Activated CD8-positive, alpha-beta T cell treated with anti-CD3 and anti-CD28 coated beads for 36 hours (primary cell): ENCODE data around the gene PTPRK. TPM values are rescaled to one million over a fixed set of nuclear protein-coding genes. Genes with fewer than 3 reads are reported as not detected.

ENCODE experiments used
- ATAC-seq: fragments of 200-7000 bp; cut with Tn5 transposase; one replicate; pipeline ENCODE4 v1.10.0; 2021; ENCODE audit warnings: mild to moderate bottlenecking, moderate library complexity
- CTCF ChIA-PET: fragments of 350-600 bp; sonication (Branson Sonifier 250); formaldehyde crosslinking; loops from one replicate; lab custom pipeline; 2021; ENCODE audit warnings: antibody characterized with exemption; lab: Charles Lee
- POLR2A ChIA-PET: fragments of 350-600 bp; sonication (Branson Sonifier 250); formaldehyde crosslinking; loops from one replicate; lab custom pipeline; 2021; ENCODE audit warnings: antibody characterized with exemption; lab: Charles Lee
- DNase-seq: peaks from one replicate; pipeline ENCODE4 v3.0.0-alpha.2; 2020
- H3K27ac Mint-ChIP-seq: one replicate; pipeline ENCODE4 v1.8.0; 2021; ENCODE audit warnings: mild to moderate bottlenecking, mixed read lengths
- H3K27me3 Mint-ChIP-seq: one replicate; pipeline ENCODE4 v1.8.0; 2021; ENCODE audit warnings: mixed read lengths
- H3K36me3 Mint-ChIP-seq: one replicate; pipeline ENCODE4 v1.8.0; 2021; ENCODE audit warnings: low read depth, mixed read lengths
- H3K4me1 Mint-ChIP-seq: one replicate; pipeline ENCODE4 v1.8.0; 2021; ENCODE audit warnings: low read depth, mixed read lengths
- H3K4me3 Mint-ChIP-seq: one replicate; pipeline ENCODE4 v1.8.0; 2021; ENCODE audit warnings: mild to moderate bottlenecking, moderate library complexity, mixed read lengths
- H3K9me3 Mint-ChIP-seq: one replicate; pipeline ENCODE4 v1.8.0; 2021; ENCODE audit warnings: mixed read lengths
- intact Hi-C: fragments of 100-400 bp; cut with micrococcal nuclease; formaldehyde crosslinking; loops from one replicate; pipeline ENCODE4 v1.10.0; 2022
- total RNA-seq, 2 experiments: library from RNA; stranded (reverse); gene quantifications; one replicate each; pipeline ENCODE4 v1.2.3, GENCODE V29; 2021
- TF ChIP-seq, protein P1 (sequence below): fragments of 200-600 bp; IDR thresholded peaks from one replicate; pipeline ENCODE4 v1.8.0; 2022; ENCODE audit warnings: antibody characterized with exemption, mild to moderate bottlenecking

PTPRK gene
- total RNA-seq, 2 experiments from 2014 or later, result 7.7 to 8.9 TPM

DNA sequence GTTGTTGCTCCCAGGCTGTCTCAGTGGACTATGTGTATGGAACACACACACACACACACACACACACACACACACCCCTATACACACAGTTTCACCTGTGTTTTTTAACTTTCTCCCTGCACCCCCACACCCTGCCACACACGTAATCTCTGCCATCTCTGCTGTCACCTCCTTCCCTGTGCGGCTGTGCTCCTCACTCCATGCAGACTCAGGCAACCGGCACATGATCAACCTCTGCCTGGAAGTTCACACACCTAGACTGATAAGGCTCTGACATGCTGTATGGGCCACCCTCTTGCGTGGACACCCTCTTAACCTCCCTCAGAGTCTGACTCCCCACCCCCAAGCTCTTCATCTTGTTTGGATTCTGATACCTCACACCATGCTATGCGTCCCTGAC lies 467.3 kb downstream of the PTPRK start:
- no peak for ATAC-seq
- H3K27me3 Mint-ChIP-seq, result no peaks in the 10 kb centered on the region
- no peak for DNase-seq
- no peaks in the 10 kb centered on the region for H3K9me3 Mint-ChIP-seq
- intact Hi-C loops, result no loop called here
- H3K27ac Mint-ChIP-seq, result no peak overlapping the region
- no peak overlapping the region for H3K4me3 Mint-ChIP-seq
- peaks cover 18% of the 10 kb centered on the region for H3K36me3 Mint-ChIP-seq
- TF ChIP-seq, protein P1, sequence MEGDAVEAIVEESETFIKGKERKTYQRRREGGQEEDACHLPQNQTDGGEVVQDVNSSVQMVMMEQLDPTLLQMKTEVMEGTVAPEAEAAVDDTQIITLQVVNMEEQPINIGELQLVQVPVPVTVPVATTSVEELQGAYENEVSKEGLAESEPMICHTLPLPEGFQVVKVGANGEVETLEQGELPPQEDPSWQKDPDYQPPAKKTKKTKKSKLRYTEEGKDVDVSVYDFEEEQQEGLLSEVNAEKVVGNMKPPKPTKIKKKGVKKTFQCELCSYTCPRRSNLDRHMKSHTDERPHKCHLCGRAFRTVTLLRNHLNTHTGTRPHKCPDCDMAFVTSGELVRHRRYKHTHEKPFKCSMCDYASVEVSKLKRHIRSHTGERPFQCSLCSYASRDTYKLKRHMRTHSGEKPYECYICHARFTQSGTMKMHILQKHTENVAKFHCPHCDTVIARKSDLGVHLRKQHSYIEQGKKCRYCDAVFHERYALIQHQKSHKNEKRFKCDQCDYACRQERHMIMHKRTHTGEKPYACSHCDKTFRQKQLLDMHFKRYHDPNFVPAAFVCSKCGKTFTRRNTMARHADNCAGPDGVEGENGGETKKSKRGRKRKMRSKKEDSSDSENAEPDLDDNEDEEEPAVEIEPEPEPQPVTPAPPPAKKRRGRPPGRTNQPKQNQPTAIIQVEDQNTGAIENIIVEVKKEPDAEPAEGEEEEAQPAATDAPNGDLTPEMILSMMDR, result no peak
- peaks cover 2% of the 10 kb centered on the region for H3K4me1 Mint-ChIP-seq
- ChIA-PET CTCF (interaction anchor here (1.3 kb wide), 1 partner anchor 9 kb away, joined by 4 read pairs; no protein-coding TSS in a partner anchor), POLR2A (interaction anchor here (0.8 to 1.0 kb wide), 2 partner anchors 9 to 10 kb away, joined by 3 read pairs; no protein-coding TSS in a partner anchor)

DNA sequence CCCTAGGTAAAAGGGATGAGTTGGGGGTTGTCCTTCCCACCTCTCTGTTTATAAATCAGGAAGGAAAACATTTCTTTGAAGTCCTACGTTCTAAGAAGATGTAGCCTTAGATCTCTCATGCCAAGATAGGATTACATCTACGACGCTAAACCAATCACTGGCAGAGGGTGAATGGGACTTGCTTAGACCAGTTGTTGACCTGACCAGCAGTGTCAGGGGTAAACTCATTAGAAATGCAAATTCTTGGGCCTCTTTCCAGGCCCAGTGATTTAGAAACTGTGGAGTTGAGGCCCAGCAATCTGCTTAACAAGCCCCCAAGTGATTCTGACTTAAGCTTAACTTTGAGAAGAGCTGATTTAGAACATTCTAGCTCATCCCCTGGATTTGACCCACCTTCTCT lies 472.4 kb downstream of the PTPRK start:
- intact Hi-C loops, result no loop called here
- Mint-ChIP-seq H3K27me3 (no peaks in the 10 kb centered on the region), H3K9me3 (no peaks in the 10 kb centered on the region), H3K4me1 (peaks cover 9% of the 10 kb centered on the region), H3K27ac (no peak overlapping the region), H3K36me3 (peaks cover 6% of the 10 kb centered on the region), H3K4me3 (no peak overlapping the region)
- DNase-seq, result no peak
- TF ChIP-seq, protein P1, result no peak
- ChIA-PET CTCF (no interaction called here), POLR2A (interaction anchor here (0.6 kb wide), 1 partner anchor 12 kb away, joined by 4 read pairs; no protein-coding TSS in a partner anchor)
- no peak for ATAC-seq

DNA sequence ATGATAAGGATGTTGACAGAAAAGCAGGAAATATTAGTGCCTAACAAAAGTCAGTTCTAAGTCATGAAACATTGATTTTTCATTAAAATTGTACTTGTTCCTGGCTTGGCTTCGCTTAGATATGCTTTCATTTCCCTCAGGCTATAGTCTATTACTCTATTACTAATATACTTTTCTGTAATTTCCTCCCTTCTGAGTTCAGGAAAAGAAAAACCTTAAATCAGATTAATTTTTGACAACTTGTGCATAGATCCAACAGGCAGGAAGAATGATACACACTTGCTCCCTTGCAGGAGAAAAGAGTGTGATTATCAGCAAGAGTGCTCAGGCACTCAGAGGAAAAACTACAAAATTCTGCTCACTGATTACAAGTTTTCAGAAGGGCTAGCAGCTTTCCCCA lies 474.4 kb downstream of the PTPRK start:
- TF ChIP-seq, protein P1, result no peak
- Mint-ChIP-seq H3K27ac (no peak overlapping the region), H3K36me3 (peaks cover 1% of the 10 kb centered on the region), H3K27me3 (no peaks in the 10 kb centered on the region), H3K4me1 (peaks cover 9% of the 10 kb centered on the region), H3K9me3 (peaks cover 2% of the 10 kb centered on the region), H3K4me3 (no peak overlapping the region)
- intact Hi-C loops, result no loop called here
- POLR2A ChIA-PET, result no interaction called here
- ATAC-seq (no peak), DNase-seq (no peak)
- CTCF ChIA-PET, result no interaction called here

- ATAC-seq, result no peak
- POLR2A ChIA-PET, result no interaction called here
Observed at GRCh38 chr6:128039543-128039942, 480.9 kb downstream of the PTPRK start.

More at GRCh38 chr6:128039543-128039942, 480.9 kb downstream of the PTPRK start:
- TF ChIP-seq, protein P1, result no peak
- peaks cover 3% of the 10 kb centered on the region for H3K36me3 Mint-ChIP-seq
- intact Hi-C loops, result no loop called here
- H3K27ac Mint-ChIP-seq, result no peak overlapping the region
- H3K27me3 Mint-ChIP-seq, result no peaks in the 10 kb centered on the region
- CTCF ChIA-PET, result no interaction called here
- H3K9me3 Mint-ChIP-seq, result peaks cover 2% of the 10 kb centered on the region
- DNase-seq, result no peak
- H3K4me1 Mint-ChIP-seq, result peaks cover 8% of the 10 kb centered on the region
- H3K4me3 Mint-ChIP-seq, result no peak overlapping the region
